H9 (cell line): ENCODE data around the gene RRP12. TPM values are rescaled to one million over a fixed set of nuclear protein-coding genes. Genes with fewer than 3 reads are reported as not detected.

Source experiments
- DNase-seq: peaks from one replicate; pipeline ENCODE4 v3.0.0-alpha.2; 2017
- H2AFZ ChIP-seq: one replicate; pipeline ENCODE4 v1.6.1; 2013; ENCODE audit warnings: mild to moderate bottlenecking, low read length, control low read depth, moderate library complexity
- H2AK5ac ChIP-seq: 2 replicates; pipeline ENCODE4 v1.6.1; 2013; ENCODE audit warnings: low read length, control low read depth, mixed read lengths; ENCODE audit not compliant: insufficient read length
- H2BK120ac ChIP-seq: one replicate; pipeline ENCODE4 v1.6.1; 2013; ENCODE audit warnings: low read depth, mild to moderate bottlenecking, low read length, control low read depth, inconsistent platforms; ENCODE audit not compliant: poor library complexity, severe bottlenecking
- H2BK12ac ChIP-seq: 2 replicates; pipeline ENCODE4 v1.6.1; 2013; ENCODE audit warnings: low read length, control low read depth, mixed read lengths, low read depth; ENCODE audit not compliant: insufficient read length
- H2BK15ac ChIP-seq: 2 replicates; pipeline ENCODE4 v1.6.1; 2013; ENCODE audit warnings: low read depth, low read length, control low read depth
- H2BK20ac ChIP-seq: one replicate; pipeline ENCODE4 v1.6.1; 2013; ENCODE audit warnings: low read depth, mild to moderate bottlenecking, low read length, control low read depth, inconsistent platforms; ENCODE audit not compliant: poor library complexity, severe bottlenecking
- H2BK5ac ChIP-seq: 2 replicates; pipeline ENCODE4 v1.6.1; 2013; ENCODE audit warnings: low read length, control low read depth, mixed read lengths; ENCODE audit not compliant: insufficient read length
- H3K14ac ChIP-seq: 2 replicates; pipeline ENCODE4 v1.6.1; 2013; ENCODE audit warnings: low read length, control low read depth; ENCODE audit not compliant: insufficient read depth
- H3K18ac ChIP-seq: 2 replicates; pipeline ENCODE4 v1.6.1; 2013; ENCODE audit warnings: low read depth, mild to moderate bottlenecking, mixed read lengths, low read length, control low read depth; ENCODE audit not compliant: insufficient read length
- H3K23ac ChIP-seq: 2 replicates; pipeline ENCODE4 v1.6.1; 2013; ENCODE audit warnings: low read length, control low read depth, mixed read lengths, low read depth; ENCODE audit not compliant: insufficient read length
- H3K23me2 ChIP-seq: 2 replicates; pipeline ENCODE4 v1.6.1; 2013; ENCODE audit warnings: low read depth, mild to moderate bottlenecking, mixed read lengths, low read length, control low read depth; ENCODE audit not compliant: insufficient read length, poor library complexity, severe bottlenecking
- H3K27ac ChIP-seq: 2 replicates; pipeline ENCODE4 v1.5.1; 2013; ENCODE audit warnings: low read length, control low read depth, mixed read lengths, low read depth; ENCODE audit not compliant: insufficient read length
- H3K27me3 ChIP-seq: 2 replicates; pipeline ENCODE4 v1.6.1; 2013; ENCODE audit warnings: low read length, control low read depth, inconsistent platforms; ENCODE audit not compliant: insufficient read depth
- H3K4ac ChIP-seq: 2 replicates; pipeline ENCODE4 v1.6.1; 2013; ENCODE audit warnings: low read depth, mild to moderate bottlenecking, control low read depth, inconsistent platforms, low read length, moderate library complexity
- H3K4me1 ChIP-seq: 2 replicates; pipeline ENCODE4 v1.6.1; 2013; ENCODE audit warnings: low read length, control low read depth, inconsistent platforms; ENCODE audit not compliant: insufficient read depth
- H3K4me2 ChIP-seq: 2 replicates; pipeline ENCODE4 v1.6.1; 2013; ENCODE audit warnings: low read length, control low read depth, mixed read lengths; ENCODE audit not compliant: insufficient read length, insufficient read depth
- H3K56ac ChIP-seq: 2 replicates; pipeline ENCODE4 v1.6.1; 2013; ENCODE audit warnings: low read depth, mild to moderate bottlenecking, mixed read lengths, low read length, control low read depth; ENCODE audit not compliant: insufficient read length
- H3K79me1 ChIP-seq: 2 replicates; pipeline ENCODE4 v1.6.1; 2013; ENCODE audit warnings: low read depth, mild to moderate bottlenecking, moderate library complexity, low read length, control low read depth, inconsistent platforms; ENCODE audit not compliant: insufficient read depth, poor library complexity, severe bottlenecking
- H3K79me2 ChIP-seq: 2 replicates; pipeline ENCODE4 v1.6.1; 2013; ENCODE audit warnings: low read length, control low read depth, inconsistent platforms; ENCODE audit not compliant: insufficient read depth
- H3K9ac ChIP-seq: 2 replicates; pipeline ENCODE4 v1.6.1; 2013; ENCODE audit warnings: low read length, control low read depth, mixed read lengths; ENCODE audit not compliant: insufficient read length; ENCODE audit errors: extremely low read depth
- H3K9me3 ChIP-seq: one replicate; pipeline ENCODE4 v1.6.1; 2013; ENCODE audit warnings: low read depth, low read length, inconsistent platforms; ENCODE audit not compliant: control insufficient read depth
- H3T11ph ChIP-seq: one replicate; pipeline ENCODE4 v1.6.1; 2013; ENCODE audit warnings: mild to moderate bottlenecking, low read length, control low read depth, inconsistent platforms
- H4K20me1 ChIP-seq: one replicate; pipeline ENCODE4 v1.6.1; 2013; ENCODE audit not compliant: control insufficient read depth, insufficient read length, insufficient read depth
- H4K5ac ChIP-seq: 2 replicates; pipeline ENCODE4 v1.6.1; 2013; ENCODE audit warnings: low read depth, mild to moderate bottlenecking, mixed read lengths, low read length, control low read depth; ENCODE audit not compliant: insufficient read length
- H4K8ac ChIP-seq: replicated peaks from 2 replicates; pipeline ENCODE4 v1.6.1; 2013; ENCODE audit warnings: low read length, control low read depth, mixed read lengths, low read depth; ENCODE audit not compliant: insufficient read length
- H4K91ac ChIP-seq: 2 replicates; pipeline ENCODE4 v1.6.1; 2013; ENCODE audit warnings: low read depth, mild to moderate bottlenecking, moderate library complexity, mixed read lengths, low read length, control low read depth; ENCODE audit not compliant: insufficient read length
- H3K27ac Mint-ChIP-seq, 3 experiments: 2 replicates in 2 of 3; 3 replicates in 1 of 3; pipeline ENCODE4 v1.8.0; 2020 to 2021; ENCODE audit warnings: mixed read lengths in 3 of 3, mild to moderate bottlenecking in 1 of 3, moderate library complexity in 1 of 3
- H3K27me3 Mint-ChIP-seq: 2 replicates; pipeline ENCODE4 v1.8.0; 2021; ENCODE audit warnings: low read depth, mild to moderate bottlenecking, moderate library complexity, mixed read lengths
- H3K36me3 Mint-ChIP-seq, 3 experiments: 2 replicates in 2 of 3; 3 replicates in 1 of 3; pipeline ENCODE4 v1.8.0; 2020 to 2021; ENCODE audit warnings: low read depth in 3 of 3, mixed read lengths in 3 of 3; ENCODE audit not compliant: insufficient read depth in 1 of 3
- H3K4me1 Mint-ChIP-seq, 2 experiments: 2 replicates each; pipeline ENCODE4 v1.8.0; 2020; ENCODE audit warnings: mixed read lengths in 2 of 2
- H3K4me3 Mint-ChIP-seq, 2 experiments: 2 replicates in 1 of 2; 3 replicates in 1 of 2; pipeline ENCODE4 v1.8.0; 2020 to 2021; ENCODE audit warnings: mild to moderate bottlenecking in 2 of 2, mixed read lengths in 2 of 2, moderate library complexity in 1 of 2
- H3K9me3 Mint-ChIP-seq, 2 experiments: 2 replicates in 1 of 2; 3 replicates in 1 of 2; pipeline ENCODE4 v1.8.0; 2020; ENCODE audit warnings: mild to moderate bottlenecking in 2 of 2, mixed read lengths in 2 of 2, moderate library complexity in 1 of 2
- CTCF ChIP-seq: fragments of 200-600 bp; sonication (generic); conservative IDR thresholded peaks from 3 replicates; pipeline ENCODE4 v1.8.0; 2021; ENCODE audit warnings: antibody characterized with exemption, mild to moderate bottlenecking
- WGBS: extraction: QIAGEN DNeasy Blood & Tissue Kit; methylation state at CpG from one replicate; pipeline ENCODE4 v1.1.7; 2013; ENCODE audit warnings: missing lambda C conversion rate, low lambda C conversion rate, mixed read lengths; ENCODE audit not compliant: insufficient read length; ENCODE audit errors: extremely low coverage; 5-methylcytosine and 5-hydroxymethylcytosine counted together
- total RNA-seq: library from RNA; stranded (reverse); gene quantifications from 2 replicates; pipeline ENCODE4 v1.2.1, GENCODE V29; 2021

The RRP12 gene
- total RNA-seq, 1 experiment from 2014 or later = 71.6 TPM

- Mint-ChIP-seq H3K4me3 (no peak overlapping the region; a peak in 1 of 5 replicates), H3K4me1 (peaks cover 11 to 15% of the 10 kb centered on the region in 2 experiments), H3K36me3 (peaks cover 22 to 51% (median 51%) of the 10 kb centered on the region in 3 experiments; a peak in 6 of 7 replicates), H3K27me3 (peaks cover 2% of the 10 kb centered on the region; the same call in 1 of the 2 replicates), H3K9me3 (no peaks in the 10 kb centered on the region), H3K27ac (no peak overlapping the region; a peak in 1 of 7 replicates)
- no CpG with 5 or more reads among the region's 2 CpGs for WGBS
- Histone ChIP-seq H2BK12ac (no peak overlapping the region), H3K23me2 (peaks cover 9% of the 10 kb centered on the region), H3K79me1 (no peaks in the 10 kb centered on the region), H3T11ph (no peak overlapping the region), H3K79me2 (peaks cover 5% of the 10 kb centered on the region; the same call in 1 of the 2 replicates), H2BK15ac (no peak overlapping the region), H3K14ac (no peak overlapping the region), H3K56ac (no peak overlapping the region), H4K5ac (no peak overlapping the region), H3K23ac (no peak overlapping the region), H3K4ac (no peak overlapping the region), H2BK5ac (no peak overlapping the region), H3K4me2 (no peak overlapping the region), H3K18ac (no peak overlapping the region), H3K9me3 (no peaks in the 10 kb centered on the region), H4K20me1 (peaks cover 2% of the 10 kb centered on the region), H2AFZ (no peak overlapping the region), H2AK5ac (no peak overlapping the region), H3K4me1 (peaks cover 3% of the 10 kb centered on the region; the same call in 1 of the 2 replicates), H2BK20ac (no peak overlapping the region), H4K8ac (no peak overlapping the region), H3K27ac (no peak overlapping the region), H3K27me3 (no peaks in the 10 kb centered on the region; the same call in 1 of the 2 replicates), H4K91ac (no peak overlapping the region), H3K9ac (no peak overlapping the region), H2BK120ac (no peak overlapping the region)
- DNase-seq = no peak
- TF ChIP-seq CTCF = no peak
These were observed 49.7 kb upstream of the RRP12 start for GRCh38 chr10:97450828-97451227.
